AG10803 (cell line): ENCODE results near the gene RUBCN.

ENCODE experiments used
- DNase-seq: peaks from one replicate; pipeline ENCODE4 v3.0.0; 2010; ENCODE audit warnings: low read depth
- H3K4me3 ChIP-seq: 2 replicates; pipeline ENCODE4 v1.5.1; 2011; ENCODE audit warnings: mild to moderate bottlenecking, low read length, control low read depth
- CTCF ChIP-seq: conservative IDR thresholded peaks from 2 replicates; pipeline ENCODE4 v1.5.1; 2011; ENCODE audit warnings: mild to moderate bottlenecking, low read length, control low read depth, inconsistent platforms

The RUBCN gene

GRCh38 chr3:197736491-197737318 is at the start of gene RUBCN:
TSS of gene RUBCN (minus strand) at chr3:197736904. CDS start at chr3:197736719, 185 bp downstream.
- TF ChIP-seq CTCF, result no peak
- H3K4me3 ChIP-seq, result peak within 1 kb of the TSS; percentile 81
- DNase-seq, result peak; percentile 94

- DNase-seq, result no peak
- H3K4me3 ChIP-seq, result no peak overlapping the region
- no peak for TF ChIP-seq CTCF
Observed at GRCh38 chr3:197784019-197784585, 47.4 kb upstream of the RUBCN start.

GRCh38 chr3:197782230-197782629 is 45.5 kb upstream of the RUBCN start:
- DNase-seq, result no peak
- no peak for TF ChIP-seq CTCF
- H3K4me3 ChIP-seq, result no peak overlapping the region

GRCh38 chr3:197775317-197775716 is 38.6 kb upstream of the RUBCN start:
- H3K4me3 ChIP-seq, result no peak overlapping the region
- no peak for DNase-seq
- no peak for TF ChIP-seq CTCF

- DNase-seq, result no peak
- no peak overlapping the region for H3K4me3 ChIP-seq
- TF ChIP-seq CTCF, result no peak
Observed at GRCh38 chr3:197761784-197762183, 25.1 kb upstream of the RUBCN start.

GRCh38 chr3:197758512-197758911 is 21.8 kb upstream of the RUBCN start:
- no peak for DNase-seq
- TF ChIP-seq CTCF, result no peak
- no peak overlapping the region for H3K4me3 ChIP-seq

GRCh38 chr3:197756704-197757103 is 20.0 kb upstream of the RUBCN start:
- TF ChIP-seq CTCF, result no peak
- no peak overlapping the region for H3K4me3 ChIP-seq
- DNase-seq, result no peak
